Neural cell (in vitro differentiated cells): ENCODE measurements around the gene ZSCAN9.
A peak's percentile ranks its signal among the peaks of the same experiment; 100 is the strongest.

Experiments
- CTCF ChIP-seq: fragments of 450-650 bp; IDR thresholded peaks from 2 replicates; pipeline ENCODE4 v1.5.1; 2014; ENCODE audit warnings: antibody characterized with exemption, mild to moderate bottlenecking, moderate library complexity; ENCODE audit not compliant: poor library complexity, severe bottlenecking
- EP300 ChIP-seq: fragments of 450-650 bp; conservative IDR thresholded peaks from 2 replicates; pipeline ENCODE4 v1.6.1; 2014; ENCODE audit warnings: antibody characterized with exemption, mild to moderate bottlenecking, moderate library complexity; ENCODE audit not compliant: poor library complexity, severe bottlenecking
- RAD21 ChIP-seq: fragments of 450-650 bp; conservative IDR thresholded peaks from 2 replicates; pipeline ENCODE4 v1.6.1; 2014; ENCODE audit warnings: antibody characterized with exemption, mild to moderate bottlenecking, moderate library complexity
- SMC3 ChIP-seq: fragments of 450-650 bp; conservative IDR thresholded peaks from 2 replicates; pipeline ENCODE4 v1.6.1; 2014; ENCODE audit warnings: antibody characterized with exemption, mild to moderate bottlenecking, moderate library complexity; ENCODE audit not compliant: poor library complexity
- TAF1 ChIP-seq: IDR thresholded peaks from 2 replicates; pipeline ENCODE4 v1.6.1; 2012; ENCODE audit warnings: low read depth
- TF ChIP-seq, protein P1 (sequence below): IDR thresholded peaks from 2 replicates; pipeline ENCODE4 v1.6.1; 2012; ENCODE audit warnings: borderline replicate concordance

DNA sequence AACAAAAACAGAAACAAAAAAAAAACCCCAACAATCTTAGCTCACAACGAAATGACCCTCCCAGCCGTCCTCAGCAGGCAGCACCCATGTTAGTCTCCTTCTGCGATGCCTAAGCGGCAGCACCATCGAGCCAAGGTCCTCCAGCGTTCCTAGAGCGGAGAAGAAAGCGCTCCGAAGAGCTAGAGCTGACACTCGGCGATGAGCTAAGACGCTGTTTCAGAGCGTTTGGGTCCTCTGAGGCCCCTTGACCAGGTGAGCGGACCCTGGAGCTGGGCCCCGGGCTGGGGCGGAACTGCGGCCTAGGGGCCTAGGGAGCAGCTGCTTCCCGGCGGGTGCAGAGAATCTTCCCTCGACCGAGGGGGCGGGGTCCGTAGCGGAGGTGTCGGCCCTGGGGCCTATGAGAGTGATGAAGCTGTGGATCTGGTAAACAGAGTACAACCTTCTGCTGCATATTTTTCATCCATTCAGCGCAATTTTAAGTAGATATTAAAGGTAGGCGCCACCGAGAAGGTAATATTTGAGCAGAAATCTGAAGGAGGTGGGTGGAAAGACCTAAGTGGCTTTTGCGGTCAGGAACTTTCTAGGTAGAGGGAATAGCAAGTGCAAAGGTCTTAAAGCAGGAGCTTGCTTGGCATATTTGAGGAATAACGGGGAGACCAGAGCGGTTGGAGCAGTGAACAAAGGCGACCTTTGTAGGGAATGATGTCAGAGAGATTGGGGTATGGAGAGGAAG, 42.1 kb downstream of the ZSCAN9 start, which contains the start of gene ZSCAN26:
- TF ChIP-seq TAF1 (peak; percentile 95), CTCF (peak; percentile 10), SMC3 (peak; percentile 62), EP300 (peak; percentile 28), RAD21 (peak; percentile 42)
- TF ChIP-seq, protein P1, sequence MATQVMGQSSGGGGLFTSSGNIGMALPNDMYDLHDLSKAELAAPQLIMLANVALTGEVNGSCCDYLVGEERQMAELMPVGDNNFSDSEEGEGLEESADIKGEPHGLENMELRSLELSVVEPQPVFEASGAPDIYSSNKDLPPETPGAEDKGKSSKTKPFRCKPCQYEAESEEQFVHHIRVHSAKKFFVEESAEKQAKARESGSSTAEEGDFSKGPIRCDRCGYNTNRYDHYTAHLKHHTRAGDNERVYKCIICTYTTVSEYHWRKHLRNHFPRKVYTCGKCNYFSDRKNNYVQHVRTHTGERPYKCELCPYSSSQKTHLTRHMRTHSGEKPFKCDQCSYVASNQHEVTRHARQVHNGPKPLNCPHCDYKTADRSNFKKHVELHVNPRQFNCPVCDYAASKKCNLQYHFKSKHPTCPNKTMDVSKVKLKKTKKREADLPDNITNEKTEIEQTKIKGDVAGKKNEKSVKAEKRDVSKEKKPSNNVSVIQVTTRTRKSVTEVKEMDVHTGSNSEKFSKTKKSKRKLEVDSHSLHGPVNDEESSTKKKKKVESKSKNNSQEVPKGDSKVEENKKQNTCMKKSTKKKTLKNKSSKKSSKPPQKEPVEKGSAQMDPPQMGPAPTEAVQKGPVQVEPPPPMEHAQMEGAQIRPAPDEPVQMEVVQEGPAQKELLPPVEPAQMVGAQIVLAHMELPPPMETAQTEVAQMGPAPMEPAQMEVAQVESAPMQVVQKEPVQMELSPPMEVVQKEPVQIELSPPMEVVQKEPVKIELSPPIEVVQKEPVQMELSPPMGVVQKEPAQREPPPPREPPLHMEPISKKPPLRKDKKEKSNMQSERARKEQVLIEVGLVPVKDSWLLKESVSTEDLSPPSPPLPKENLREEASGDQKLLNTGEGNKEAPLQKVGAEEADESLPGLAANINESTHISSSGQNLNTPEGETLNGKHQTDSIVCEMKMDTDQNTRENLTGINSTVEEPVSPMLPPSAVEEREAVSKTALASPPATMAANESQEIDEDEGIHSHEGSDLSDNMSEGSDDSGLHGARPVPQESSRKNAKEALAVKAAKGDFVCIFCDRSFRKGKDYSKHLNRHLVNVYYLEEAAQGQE = peak; percentile 96
